Keratinocyte (primary cell): ENCODE data around the gene EYS.

Experiments
- CTCF ChIP-seq, 3 experiments: IDR thresholded peaks in 1 of 3; conservative IDR thresholded peaks in 1 of 3; optimal IDR thresholded peaks in 1 of 3; 2 replicates in 2 of 3; 3 replicates in 1 of 3; pipeline versions ENCODE3 to v1.5.1; 2011; ENCODE audit warnings: low read length in 3 of 3, mild to moderate bottlenecking in 3 of 3, moderate library complexity in 2 of 3, control low read depth in 1 of 3, inconsistent platforms in 1 of 3; ENCODE audit not compliant: insufficient read depth in 2 of 3; ENCODE audit errors: extremely low read depth in 1 of 3
- EZH2 ChIP-seq: IDR thresholded peaks from one replicate; pipeline ENCODE4 v1.6.1; 2012; ENCODE audit warnings: inconsistent platforms, mild to moderate bottlenecking, low read length, moderate library complexity

DNA sequence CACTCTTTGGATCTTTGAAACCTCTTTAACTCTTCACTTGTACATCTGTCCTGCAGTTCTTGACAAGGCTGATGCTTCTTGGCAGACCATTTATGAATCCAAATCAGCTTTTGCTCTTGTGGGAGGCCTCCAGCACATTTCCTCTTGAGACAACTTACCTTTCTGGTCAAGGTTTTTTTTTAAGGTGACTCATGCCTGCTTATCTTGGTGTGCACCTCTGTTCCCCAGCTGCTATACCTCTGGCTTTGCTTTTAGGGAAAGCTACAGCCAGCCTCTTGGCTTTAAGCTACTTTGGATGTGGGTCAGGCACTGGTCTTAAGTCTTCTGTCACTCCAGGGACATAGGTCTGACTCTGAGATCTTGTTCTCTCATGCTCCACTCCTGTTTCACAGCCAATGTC is 1965.0 kb downstream of the EYS start:
- no peak for TF ChIP-seq CTCF (optimal IDR thresholded peaks at IDR 0.05 in 1 of 3, IDR thresholded peaks at IDR 0.05 in 1 of 3, conservative IDR thresholded peaks at IDR 0.05 in 1 of 3; ENCODE audit: extremely low read depth in 1 of 3, insufficient read depth in 2 of 3, low read length in 3 of 3)
- no peak for TF ChIP-seq EZH2
